ENCODE data around the gene DOCK2. TPM values are rescaled to one million over a fixed set of nuclear protein-coding genes. Genes with fewer than 3 reads are reported as not detected.

Gene DOCK2
- total and polyA plus RNA-seq, 2 donors (not counting 1 experiment from before 2014, with no cell fraction given) = 1.1 to 8.9 TPM

- no peak overlapping the region for H3K9ac ChIP-seq (ENCODE audit: insufficient read depth, low read length)
- no peak overlapping the region for H3K4me3 ChIP-seq (replicated peaks in 1 of 4; ENCODE audit: control extremely low read depth in 1 of 4, insufficient read depth in 1 of 4, low read depth in 3 of 4, low read length in 4 of 4)
- no peak overlapping the region for H3K4me2 ChIP-seq (ENCODE audit: extremely low read depth, insufficient read depth, low read length)
- TF ChIP-seq CTCF (conservative IDR thresholded peaks at IDR 0.05 in 1 of 2, IDR thresholded peaks at IDR 0.05 in 1 of 2; ENCODE audit: low read depth in 1 of 2, low read length in 2 of 2) (no peak), EZH2 (IDR thresholded peaks at IDR 0.05; ENCODE audit: low read length, missing control alignments) (no peak)
- no peaks in the 10 kb centered on the region for H3K36me3 ChIP-seq (ENCODE audit: control insufficient read depth, insufficient read depth, low read length)
- no peak for DNase-seq (ENCODE audit: low read depth in 2 of 2)
- H3K79me2 ChIP-seq (ENCODE audit: control insufficient read depth, insufficient read depth, low read length) = no peaks in the 10 kb centered on the region
- H4K20me1 ChIP-seq (ENCODE audit: control insufficient read depth, extremely low read depth, insufficient read depth, low read length) = no peaks in the 10 kb centered on the region
- no peaks in the 10 kb centered on the region for H3K9me3 ChIP-seq (ENCODE audit: control insufficient read depth, insufficient read depth, low read depth, low read length)
- H3K4me1 ChIP-seq (ENCODE audit: control insufficient read depth, extremely low read depth, insufficient read depth, low read length) = no peaks in the 10 kb centered on the region
- no peaks in the 10 kb centered on the region for H3K27me3 ChIP-seq (ENCODE audit: control insufficient read depth, insufficient read depth, low read length)
- H2AFZ ChIP-seq (ENCODE audit: low read length) = no peak overlapping the region
- no peak overlapping the region for H3K27ac ChIP-seq (ENCODE audit: insufficient read depth, low read length)
Measured at GRCh38 chr5:170078458-170078857, 441.4 kb downstream of the DOCK2 start.

- Histone ChIP-seq H3K27ac (ENCODE audit: insufficient read depth, low read length) (no peak overlapping the region), H3K36me3 (ENCODE audit: control insufficient read depth, insufficient read depth, low read length) (no peaks in the 10 kb centered on the region), H3K9me3 (ENCODE audit: control insufficient read depth, insufficient read depth, low read depth, low read length) (no peaks in the 10 kb centered on the region), H3K4me2 (ENCODE audit: extremely low read depth, insufficient read depth, low read length) (no peak overlapping the region), H3K79me2 (ENCODE audit: control insufficient read depth, insufficient read depth, low read length) (no peaks in the 10 kb centered on the region), H3K4me3 (replicated peaks in 1 of 4; ENCODE audit: control extremely low read depth in 1 of 4, insufficient read depth in 1 of 4, low read depth in 3 of 4, low read length in 4 of 4) (no peak overlapping the region), H3K4me1 (ENCODE audit: control insufficient read depth, extremely low read depth, insufficient read depth, low read length) (no peaks in the 10 kb centered on the region), H2AFZ (ENCODE audit: low read length) (no peak overlapping the region), H3K27me3 (ENCODE audit: control insufficient read depth, insufficient read depth, low read length) (no peaks in the 10 kb centered on the region), H4K20me1 (ENCODE audit: control insufficient read depth, extremely low read depth, insufficient read depth, low read length) (no peaks in the 10 kb centered on the region), H3K9ac (ENCODE audit: insufficient read depth, low read length) (no peak overlapping the region)
- no peak for DNase-seq (ENCODE audit: low read depth in 2 of 2)
- TF ChIP-seq CTCF (conservative IDR thresholded peaks at IDR 0.05 in 1 of 2, IDR thresholded peaks at IDR 0.05 in 1 of 2; ENCODE audit: low read depth in 1 of 2, low read length in 2 of 2) (no peak), EZH2 (IDR thresholded peaks at IDR 0.05; ENCODE audit: low read length, missing control alignments) (no peak)
Measured at GRCh38 chr5:170078931-170079330, 441.9 kb downstream of the DOCK2 start.

GRCh38 chr5:170080217-170080616 is 443.1 kb downstream of the DOCK2 start:
- Histone ChIP-seq H3K4me3 (replicated peaks in 1 of 4; ENCODE audit: control extremely low read depth in 1 of 4, insufficient read depth in 1 of 4, low read depth in 3 of 4, low read length in 4 of 4) (no peak overlapping the region), H3K9me3 (ENCODE audit: control insufficient read depth, insufficient read depth, low read depth, low read length) (no peaks in the 10 kb centered on the region), H2AFZ (ENCODE audit: low read length) (no peak overlapping the region), H3K9ac (ENCODE audit: insufficient read depth, low read length) (no peak overlapping the region), H3K79me2 (ENCODE audit: control insufficient read depth, insufficient read depth, low read length) (no peaks in the 10 kb centered on the region), H3K4me1 (ENCODE audit: control insufficient read depth, extremely low read depth, insufficient read depth, low read length) (no peaks in the 10 kb centered on the region), H3K36me3 (ENCODE audit: control insufficient read depth, insufficient read depth, low read length) (no peaks in the 10 kb centered on the region), H3K4me2 (ENCODE audit: extremely low read depth, insufficient read depth, low read length) (no peak overlapping the region), H4K20me1 (ENCODE audit: control insufficient read depth, extremely low read depth, insufficient read depth, low read length) (no peaks in the 10 kb centered on the region), H3K27ac (ENCODE audit: insufficient read depth, low read length) (no peak overlapping the region), H3K27me3 (ENCODE audit: control insufficient read depth, insufficient read depth, low read length) (no peaks in the 10 kb centered on the region)
- no peak for DNase-seq (ENCODE audit: low read depth in 2 of 2)
- TF ChIP-seq EZH2 (IDR thresholded peaks at IDR 0.05; ENCODE audit: low read length, missing control alignments) (no peak), CTCF (conservative IDR thresholded peaks at IDR 0.05 in 1 of 2, IDR thresholded peaks at IDR 0.05 in 1 of 2; ENCODE audit: low read depth in 1 of 2, low read length in 2 of 2) (no peak)

All from fibroblast of lung (primary cell).